ENCODE results near the gene FBXO39. TPM values are rescaled to one million over a fixed set of nuclear protein-coding genes. Genes with fewer than 3 reads are reported as not detected.

The FBXO39 gene
- total RNA-seq, 1 experiment from 2014 or later = not detected

DNA sequence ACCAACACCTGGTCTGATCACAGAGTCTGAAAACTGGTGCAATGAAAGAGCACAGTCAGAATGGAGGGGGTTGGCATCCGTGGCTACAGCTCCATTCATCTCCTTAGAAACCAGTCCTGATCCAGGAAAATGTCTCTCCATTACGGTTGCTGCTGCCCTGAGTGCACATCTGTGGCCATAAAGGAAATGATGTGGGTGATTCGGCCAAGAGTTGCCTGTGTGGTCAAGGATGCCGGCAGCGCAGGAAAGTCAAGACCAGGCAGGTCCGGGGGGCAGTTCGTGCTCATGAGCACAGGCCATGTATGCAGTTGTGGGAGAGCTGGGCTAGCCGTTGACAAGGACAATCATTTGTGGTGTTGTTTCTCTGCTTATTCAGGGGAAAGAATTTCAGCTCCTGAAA is 14.2 kb upstream of the FBXO39 start:
- Histone ChIP-seq H3K4me3 (replicated peaks in 1 of 2; ENCODE audit: low read depth in 1 of 2, low read length in 2 of 2) (no peak overlapping the region), H3K27ac (ENCODE audit: low read depth, low read length) (no peak overlapping the region), H4K20me1 (ENCODE audit: insufficient read depth) (no peaks in the 10 kb centered on the region), H3K36me3 (ENCODE audit: control insufficient read depth in 1 of 2, insufficient read depth in 2 of 2, low read length in 2 of 2) (no peaks in the 10 kb centered on the region), H3K9me3 (ENCODE audit: control insufficient read depth in 1 of 2, insufficient read depth in 1 of 2, low read depth in 1 of 2, low read length in 2 of 2) (no peaks in the 10 kb centered on the region), H3K9ac (ENCODE audit: low read length) (no peak overlapping the region), H3K9me2 (ENCODE audit: insufficient read depth) (no peaks in the 10 kb centered on the region), H3K4me2 (ENCODE audit: low read length) (no peak overlapping the region), H3K79me2 (ENCODE audit: insufficient read depth, low read length) (no peaks in the 10 kb centered on the region), H3K4me1 (ENCODE audit: control insufficient read depth in 1 of 2, insufficient read depth in 2 of 2, low read length in 2 of 2) (no peaks in the 10 kb centered on the region), H3K27me3 (ENCODE audit: insufficient read depth, low read length) (no peaks in the 10 kb centered on the region), H2AFZ (ENCODE audit: low read depth, low read length, poor library complexity, severe bottlenecking) (no peak overlapping the region)
- CTCF ChIA-PET = no interaction called here
- intact Hi-C loops (cut with micrococcal nuclease) = no loop called here
- RAD21 ChIA-PET (ENCODE audit: low non-redundant PET in 1 of 2, low total read pairs in 2 of 2, uncharacterized antibody in 2 of 2, unreplicated experiment in 2 of 2) = no interaction called here
- BruUV-seq (replicated peaks) = no TSS peak
- TF ChIP-seq MAX (IDR thresholded peaks at IDR 0.05) (no peak), JUND (IDR thresholded peaks at IDR 0.05) (no peak), ZBTB33 (IDR thresholded peaks at IDR 0.05; ENCODE audit: extremely low read depth, insufficient replicate concordance, low read length) (no peak), YY1 (IDR thresholded peaks at IDR 0.05; ENCODE audit: extremely low read depth, insufficient replicate concordance, low read depth, low read length) (no peak), POLR2AphosphoS5 (IDR thresholded peaks at IDR 0.05; ENCODE audit: low read depth, low read length) (no peak), SRF (IDR thresholded peaks at IDR 0.05; ENCODE audit: low read depth) (no peak), EGR1 (IDR thresholded peaks at IDR 0.05; ENCODE audit: low read depth) (no peak), EZH2 (IDR thresholded peaks at IDR 0.05) (no peak), TCF7L2 (IDR thresholded peaks at IDR 0.05; ENCODE audit: borderline replicate concordance, extremely low read depth, insufficient read depth, insufficient read length) (no peak)
- TF ChIP-seq, protein P1, sequence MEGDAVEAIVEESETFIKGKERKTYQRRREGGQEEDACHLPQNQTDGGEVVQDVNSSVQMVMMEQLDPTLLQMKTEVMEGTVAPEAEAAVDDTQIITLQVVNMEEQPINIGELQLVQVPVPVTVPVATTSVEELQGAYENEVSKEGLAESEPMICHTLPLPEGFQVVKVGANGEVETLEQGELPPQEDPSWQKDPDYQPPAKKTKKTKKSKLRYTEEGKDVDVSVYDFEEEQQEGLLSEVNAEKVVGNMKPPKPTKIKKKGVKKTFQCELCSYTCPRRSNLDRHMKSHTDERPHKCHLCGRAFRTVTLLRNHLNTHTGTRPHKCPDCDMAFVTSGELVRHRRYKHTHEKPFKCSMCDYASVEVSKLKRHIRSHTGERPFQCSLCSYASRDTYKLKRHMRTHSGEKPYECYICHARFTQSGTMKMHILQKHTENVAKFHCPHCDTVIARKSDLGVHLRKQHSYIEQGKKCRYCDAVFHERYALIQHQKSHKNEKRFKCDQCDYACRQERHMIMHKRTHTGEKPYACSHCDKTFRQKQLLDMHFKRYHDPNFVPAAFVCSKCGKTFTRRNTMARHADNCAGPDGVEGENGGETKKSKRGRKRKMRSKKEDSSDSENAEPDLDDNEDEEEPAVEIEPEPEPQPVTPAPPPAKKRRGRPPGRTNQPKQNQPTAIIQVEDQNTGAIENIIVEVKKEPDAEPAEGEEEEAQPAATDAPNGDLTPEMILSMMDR (IDR thresholded peaks at IDR 0.05 in 2 of 3, conservative IDR thresholded peaks at IDR 0.05 in 1 of 3; ENCODE audit: borderline replicate concordance in 1 of 3, insufficient read depth in 1 of 3, low read depth in 2 of 3, low read length in 2 of 3) = no peak
- TF ChIP-seq, protein P2, sequence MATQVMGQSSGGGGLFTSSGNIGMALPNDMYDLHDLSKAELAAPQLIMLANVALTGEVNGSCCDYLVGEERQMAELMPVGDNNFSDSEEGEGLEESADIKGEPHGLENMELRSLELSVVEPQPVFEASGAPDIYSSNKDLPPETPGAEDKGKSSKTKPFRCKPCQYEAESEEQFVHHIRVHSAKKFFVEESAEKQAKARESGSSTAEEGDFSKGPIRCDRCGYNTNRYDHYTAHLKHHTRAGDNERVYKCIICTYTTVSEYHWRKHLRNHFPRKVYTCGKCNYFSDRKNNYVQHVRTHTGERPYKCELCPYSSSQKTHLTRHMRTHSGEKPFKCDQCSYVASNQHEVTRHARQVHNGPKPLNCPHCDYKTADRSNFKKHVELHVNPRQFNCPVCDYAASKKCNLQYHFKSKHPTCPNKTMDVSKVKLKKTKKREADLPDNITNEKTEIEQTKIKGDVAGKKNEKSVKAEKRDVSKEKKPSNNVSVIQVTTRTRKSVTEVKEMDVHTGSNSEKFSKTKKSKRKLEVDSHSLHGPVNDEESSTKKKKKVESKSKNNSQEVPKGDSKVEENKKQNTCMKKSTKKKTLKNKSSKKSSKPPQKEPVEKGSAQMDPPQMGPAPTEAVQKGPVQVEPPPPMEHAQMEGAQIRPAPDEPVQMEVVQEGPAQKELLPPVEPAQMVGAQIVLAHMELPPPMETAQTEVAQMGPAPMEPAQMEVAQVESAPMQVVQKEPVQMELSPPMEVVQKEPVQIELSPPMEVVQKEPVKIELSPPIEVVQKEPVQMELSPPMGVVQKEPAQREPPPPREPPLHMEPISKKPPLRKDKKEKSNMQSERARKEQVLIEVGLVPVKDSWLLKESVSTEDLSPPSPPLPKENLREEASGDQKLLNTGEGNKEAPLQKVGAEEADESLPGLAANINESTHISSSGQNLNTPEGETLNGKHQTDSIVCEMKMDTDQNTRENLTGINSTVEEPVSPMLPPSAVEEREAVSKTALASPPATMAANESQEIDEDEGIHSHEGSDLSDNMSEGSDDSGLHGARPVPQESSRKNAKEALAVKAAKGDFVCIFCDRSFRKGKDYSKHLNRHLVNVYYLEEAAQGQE (IDR thresholded peaks at IDR 0.05; ENCODE audit: low read depth) = no peak
- POLR2A ChIA-PET = no interaction called here
- no peak for ATAC-seq
- no peak for DNase-seq (ENCODE audit: low read depth, low spot score)
